DOHH2 (cell line): ENCODE measurements around the gene ZNF136.

Experiments
- H3F3A ChIP-seq: fragments of 200-600 bp; sonication (generic), shearing (Covaris generic); 2 replicates; pipeline ENCODE4 v1.6.0; 2016; ENCODE audit warnings: antibody characterized with exemption, mild to moderate bottlenecking; ENCODE audit not compliant: control insufficient read depth, insufficient read depth
- H3K27ac ChIP-seq: fragments of 200-600 bp; sonication (generic); 2 replicates; pipeline ENCODE4 v1.5.1; 2014; ENCODE audit warnings: low read depth, mild to moderate bottlenecking, low read length, moderate library complexity
- H3K27me3 ChIP-seq: fragments of 200-600 bp; sonication (generic); 2 replicates; pipeline ENCODE4 v1.6.1; 2014; ENCODE audit warnings: mild to moderate bottlenecking, low read length, mixed read lengths; ENCODE audit not compliant: control insufficient read depth
- H3K36me3 ChIP-seq: fragments of 200-600 bp; sonication (generic); 2 replicates; pipeline ENCODE4 v1.6.1; 2014; ENCODE audit warnings: mild to moderate bottlenecking, low read length, moderate library complexity, mixed read lengths; ENCODE audit not compliant: control insufficient read depth
- H3K4me1 ChIP-seq: fragments of 200-600 bp; sonication (generic); 2 replicates; pipeline ENCODE4 v1.6.1; 2014; ENCODE audit warnings: mild to moderate bottlenecking, low read length, mixed read lengths; ENCODE audit not compliant: control insufficient read depth
- H3K4me2 ChIP-seq: fragments of 200-600 bp; sonication (generic); 2 replicates; pipeline ENCODE4 v1.6.0; 2014; ENCODE audit warnings: mild to moderate bottlenecking, low read length, moderate library complexity
- H3K4me3 ChIP-seq: fragments of 200-600 bp; sonication (generic); 2 replicates; pipeline ENCODE4 v1.5.1; 2014; ENCODE audit warnings: mild to moderate bottlenecking, low read length, mixed read lengths
- H3K79me2 ChIP-seq: fragments of 200-600 bp; sonication (generic); 2 replicates; pipeline ENCODE4 v1.6.1; 2014; ENCODE audit warnings: mild to moderate bottlenecking, low read length, mixed read lengths; ENCODE audit not compliant: control insufficient read depth
- H3K9me2 ChIP-seq: fragments of 200-600 bp; sonication (generic); replicated peaks from 2 replicates; pipeline ENCODE4 v1.6.1; 2014; ENCODE audit warnings: mild to moderate bottlenecking, low read length, mixed read lengths; ENCODE audit not compliant: control insufficient read depth
- H3K9me3 ChIP-seq: fragments of 200-600 bp; sonication (generic); 2 replicates; pipeline ENCODE4 v1.6.1; 2014; ENCODE audit warnings: antibody characterized with exemption, low read length, mixed read lengths; ENCODE audit not compliant: control insufficient read depth, insufficient read depth
- H4K20me1 ChIP-seq: fragments of 200-600 bp; sonication (generic); 2 replicates; pipeline ENCODE4 v1.6.0; 2014; ENCODE audit warnings: low read depth, mild to moderate bottlenecking, antibody characterized with exemption, low read length, moderate library complexity; ENCODE audit not compliant: control insufficient read depth, insufficient read depth
- EZH2phosphoT487 ChIP-seq: fragments of 200-600 bp; sonication (generic); IDR thresholded peaks from 2 replicates; pipeline ENCODE4 v1.6.1; 2017; ENCODE audit warnings: borderline replicate concordance, mild to moderate bottlenecking, antibody characterized with exemption, low read length, moderate library complexity, mixed read lengths
- TF ChIP-seq, protein P1 (sequence below): fragments of 200-600 bp; sonication (generic); IDR thresholded peaks from one replicate; pipeline ENCODE4 v1.5.1; 2014; ENCODE audit warnings: antibody characterized with exemption, mild to moderate bottlenecking, low read depth, low read length; ENCODE audit not compliant: poor library complexity, severe bottlenecking

Gene ZNF136

DNA sequence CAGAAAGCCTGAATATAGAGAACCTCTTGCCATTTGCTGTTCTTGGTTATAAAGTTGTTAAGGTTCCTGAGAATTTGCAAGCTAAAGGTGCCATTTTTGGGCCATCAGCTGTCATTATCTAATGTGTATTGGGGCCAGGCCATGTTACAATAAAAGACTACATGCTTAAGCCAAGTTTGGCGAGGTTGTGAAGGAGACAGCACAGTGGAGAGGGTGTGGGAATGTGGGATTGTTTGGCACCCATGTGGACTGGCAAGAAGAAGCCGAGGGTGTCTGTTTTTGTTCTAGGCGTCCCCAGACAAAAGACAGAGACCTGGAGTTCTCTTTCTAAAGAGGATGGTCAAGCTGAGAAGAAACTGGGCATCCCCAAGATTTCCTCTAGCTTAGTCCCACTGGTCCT, 67.1 kb downstream of the ZNF136 start:
- no peaks in the 10 kb centered on the region for H3K27me3 ChIP-seq

DNA sequence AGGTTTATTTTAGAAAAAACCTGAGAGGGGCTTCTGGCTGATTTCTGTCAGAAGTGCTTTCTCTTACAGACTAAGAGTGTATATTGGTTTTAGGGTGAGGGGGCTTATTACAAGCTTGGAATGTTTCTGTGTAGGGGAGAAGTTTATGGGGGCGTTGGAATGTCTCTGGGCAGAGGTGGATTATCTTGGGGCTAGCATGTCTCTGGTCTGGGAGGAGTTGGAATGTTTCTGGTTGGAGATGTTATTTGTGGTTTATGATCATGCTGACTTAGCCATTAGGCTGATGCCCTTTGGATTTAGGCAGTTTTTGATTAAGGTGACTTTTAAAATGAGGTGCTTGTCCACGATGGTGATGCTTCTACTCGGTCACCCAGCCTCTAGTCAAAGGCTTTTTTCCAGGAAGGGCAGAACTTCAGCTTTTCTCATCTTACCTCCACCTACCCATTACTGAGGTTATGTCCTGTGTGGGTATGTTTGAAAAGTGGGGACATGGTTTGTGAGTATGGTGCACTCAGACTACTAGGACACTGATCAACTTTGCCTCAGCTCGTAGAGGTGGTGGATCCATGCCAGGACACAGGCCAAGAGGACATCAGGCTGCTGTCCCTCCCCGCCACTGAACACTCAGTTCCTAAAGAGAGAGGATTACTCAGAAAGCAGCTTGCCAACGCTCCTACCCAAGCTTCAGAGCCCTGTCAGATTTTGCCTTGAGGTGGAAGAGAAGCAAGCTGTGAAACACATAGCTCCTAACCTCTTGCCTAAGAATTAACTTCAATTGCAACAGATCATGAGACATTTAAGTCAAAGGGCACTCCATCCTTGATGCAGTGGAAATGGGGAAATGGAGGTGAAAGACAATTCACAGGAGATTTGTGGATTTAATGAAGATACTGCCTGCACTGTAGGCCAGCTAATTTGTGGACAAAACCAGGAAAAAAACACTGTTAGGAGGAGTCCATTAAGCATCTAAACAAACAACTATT, 68.1 kb downstream of the ZNF136 start:
- Histone ChIP-seq H4K20me1 (no peaks in the 10 kb centered on the region), H3K9me2 (no peaks in the 10 kb centered on the region), H3K27me3 (no peaks in the 10 kb centered on the region), H3K27ac (no peak overlapping the region), H3K36me3 (no peaks in the 10 kb centered on the region), H3K9me3 (peaks cover 3% of the 10 kb centered on the region; the same call in 1 of the 2 replicates), H3K4me1 (no peaks in the 10 kb centered on the region), H3K79me2 (no peaks in the 10 kb centered on the region), H3K4me2 (no peak overlapping the region), H3F3A (no peaks in the 10 kb centered on the region), H3K4me3 (no peak overlapping the region)
- no peak for TF ChIP-seq EZH2phosphoT487
- TF ChIP-seq, protein P1, sequence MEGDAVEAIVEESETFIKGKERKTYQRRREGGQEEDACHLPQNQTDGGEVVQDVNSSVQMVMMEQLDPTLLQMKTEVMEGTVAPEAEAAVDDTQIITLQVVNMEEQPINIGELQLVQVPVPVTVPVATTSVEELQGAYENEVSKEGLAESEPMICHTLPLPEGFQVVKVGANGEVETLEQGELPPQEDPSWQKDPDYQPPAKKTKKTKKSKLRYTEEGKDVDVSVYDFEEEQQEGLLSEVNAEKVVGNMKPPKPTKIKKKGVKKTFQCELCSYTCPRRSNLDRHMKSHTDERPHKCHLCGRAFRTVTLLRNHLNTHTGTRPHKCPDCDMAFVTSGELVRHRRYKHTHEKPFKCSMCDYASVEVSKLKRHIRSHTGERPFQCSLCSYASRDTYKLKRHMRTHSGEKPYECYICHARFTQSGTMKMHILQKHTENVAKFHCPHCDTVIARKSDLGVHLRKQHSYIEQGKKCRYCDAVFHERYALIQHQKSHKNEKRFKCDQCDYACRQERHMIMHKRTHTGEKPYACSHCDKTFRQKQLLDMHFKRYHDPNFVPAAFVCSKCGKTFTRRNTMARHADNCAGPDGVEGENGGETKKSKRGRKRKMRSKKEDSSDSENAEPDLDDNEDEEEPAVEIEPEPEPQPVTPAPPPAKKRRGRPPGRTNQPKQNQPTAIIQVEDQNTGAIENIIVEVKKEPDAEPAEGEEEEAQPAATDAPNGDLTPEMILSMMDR, result no peak

More for the DNA sequence above, 67.1 kb downstream of the ZNF136 start:
- H3K9me3 ChIP-seq, result peaks cover 3% of the 10 kb centered on the region; the same call in 1 of the 2 replicates
- no peaks in the 10 kb centered on the region for H3K9me2 ChIP-seq
- no peaks in the 10 kb centered on the region for H4K20me1 ChIP-seq
- H3K4me3 ChIP-seq, result no peak overlapping the region
- H3K4me1 ChIP-seq, result no peaks in the 10 kb centered on the region
- TF ChIP-seq, protein P1, result no peak
- no peak for TF ChIP-seq EZH2phosphoT487
- no peaks in the 10 kb centered on the region for H3K79me2 ChIP-seq
- no peak overlapping the region for H3K4me2 ChIP-seq
- H3F3A ChIP-seq, result no peaks in the 10 kb centered on the region
- no peaks in the 10 kb centered on the region for H3K36me3 ChIP-seq
- no peak overlapping the region for H3K27ac ChIP-seq

DNA sequence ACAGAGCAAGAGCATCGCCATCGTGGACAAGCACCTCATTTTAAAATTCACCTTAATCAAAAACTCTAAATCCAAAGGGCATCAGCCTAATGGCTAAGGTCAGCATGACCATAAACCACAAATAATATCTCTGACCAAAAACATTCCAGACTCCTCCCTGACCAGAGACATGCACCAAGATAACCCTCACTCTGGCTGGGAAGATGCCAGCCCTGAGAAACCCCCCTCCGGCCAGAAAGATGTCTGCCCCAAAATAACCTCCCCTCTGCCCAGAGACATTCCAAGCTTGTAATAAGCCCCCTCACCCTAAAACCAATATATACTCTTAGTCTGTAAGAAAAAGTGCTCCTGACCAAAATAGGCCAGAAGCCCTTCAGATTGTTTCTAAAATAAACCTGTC, 70.1 kb downstream of the ZNF136 start:
- Histone ChIP-seq H3K4me3 (no peak overlapping the region), H3K27me3 (no peaks in the 10 kb centered on the region), H4K20me1 (no peaks in the 10 kb centered on the region), H3K27ac (no peak overlapping the region), H3K9me2 (no peaks in the 10 kb centered on the region), H3K79me2 (no peaks in the 10 kb centered on the region), H3K4me2 (no peak overlapping the region), H3K4me1 (no peaks in the 10 kb centered on the region), H3K36me3 (no peaks in the 10 kb centered on the region), H3F3A (no peaks in the 10 kb centered on the region), H3K9me3 (peaks cover 3% of the 10 kb centered on the region; the same call in 1 of the 2 replicates)
- no peak for TF ChIP-seq EZH2phosphoT487
- TF ChIP-seq, protein P1, result no peak
